Keratinocyte (primary cell): ENCODE results near the gene AKAP6. TPM values are rescaled to one million over a fixed set of nuclear protein-coding genes. Genes with fewer than 3 reads are reported as not detected.
A peak's percentile ranks its signal among the peaks of the same experiment; 100 is the strongest.

Experiments used
- DNase-seq: peaks from one replicate; pipeline ENCODE4 v3.0.0-alpha.2; 2011; ENCODE audit warnings: low read depth, missing footprints, low spot score
- FAIRE-seq: peaks from 2 replicates; lab custom pipeline; 2011; peaks lifted over from hg19 to GRCh38; lab: Jason Lieb, UNC
- H2AFZ ChIP-seq: 2 replicates; pipeline ENCODE4 v1.6.0; 2012; ENCODE audit warnings: low read length, control low read depth, inconsistent platforms; ENCODE audit not compliant: control insufficient read depth
- H3K27ac ChIP-seq: 2 replicates; pipeline ENCODE4 v1.5.1; 2011; ENCODE audit warnings: low read length; ENCODE audit not compliant: control insufficient read depth, insufficient read depth
- H3K27me3 ChIP-seq: 3 replicates; pipeline ENCODE4 v1.6.0; 2011; ENCODE audit warnings: low read length; ENCODE audit not compliant: control insufficient read depth, insufficient read depth; ENCODE audit errors: extremely low read depth
- H3K36me3 ChIP-seq, 2 experiments: 2 replicates in 1 of 2; 3 replicates in 1 of 2; pipeline ENCODE4 v1.5.1; 2011; ENCODE audit warnings: low read length in 2 of 2, mild to moderate bottlenecking in 1 of 2; ENCODE audit not compliant: control insufficient read depth in 2 of 2, insufficient read depth in 2 of 2; ENCODE audit errors: extremely low read depth in 1 of 2
- H3K4me1 ChIP-seq: 3 replicates; pipeline ENCODE4 v1.5.1; 2011; ENCODE audit warnings: low read length; ENCODE audit not compliant: control insufficient read depth, insufficient read depth; ENCODE audit errors: extremely low read depth
- H3K4me2 ChIP-seq: 3 replicates; pipeline ENCODE4 v1.6.0; 2011; ENCODE audit warnings: low read depth, low read length; ENCODE audit not compliant: control insufficient read depth, insufficient read depth; ENCODE audit errors: extremely low read depth
- H3K4me3 ChIP-seq, 3 experiments: fragments of 200-600 bp in 1 of 3; sonication (generic) in 1 of 3; 2 replicates in 2 of 3; 3 replicates in 1 of 3; pipeline ENCODE4 v1.5.1; 2011 to 2016; ENCODE audit warnings: low read length in 3 of 3, mild to moderate bottlenecking in 3 of 3, control low read depth in 2 of 3, inconsistent platforms in 1 of 3, low read depth in 1 of 3, mixed read lengths in 1 of 3, mixed run types in 1 of 3, moderate library complexity in 1 of 3; ENCODE audit not compliant: control insufficient read depth in 2 of 3, insufficient read depth in 2 of 3; ENCODE audit errors: extremely low read depth in 1 of 3
- H3K79me2 ChIP-seq: 2 replicates; pipeline ENCODE4 v1.6.0; 2012; ENCODE audit warnings: low read length; ENCODE audit not compliant: control insufficient read depth, insufficient read depth
- H3K9ac ChIP-seq: 3 replicates; pipeline ENCODE4 v1.6.0; 2011; ENCODE audit warnings: low read length; ENCODE audit not compliant: control insufficient read depth, insufficient read depth; ENCODE audit errors: extremely low read depth
- H3K9me1 ChIP-seq: 3 replicates; pipeline ENCODE4 v1.6.0; 2011; ENCODE audit warnings: low read length; ENCODE audit not compliant: control insufficient read depth, insufficient read depth; ENCODE audit errors: extremely low read depth
- H3K9me3 ChIP-seq: 2 replicates; pipeline ENCODE4 v1.5.1; 2012; ENCODE audit warnings: low read depth, low read length; ENCODE audit not compliant: control insufficient read depth
- H4K20me1 ChIP-seq: 3 replicates; pipeline ENCODE4 v1.6.0; 2011; ENCODE audit warnings: low read length; ENCODE audit not compliant: control insufficient read depth, insufficient read depth; ENCODE audit errors: extremely low read depth
- CTCF ChIP-seq, 3 experiments: IDR thresholded peaks in 1 of 3; conservative IDR thresholded peaks in 1 of 3; optimal IDR thresholded peaks in 1 of 3; 2 replicates in 2 of 3; 3 replicates in 1 of 3; pipeline versions ENCODE3 to v1.5.1; 2011; ENCODE audit warnings: low read length in 3 of 3, mild to moderate bottlenecking in 3 of 3, moderate library complexity in 2 of 3, control low read depth in 1 of 3, inconsistent platforms in 1 of 3; ENCODE audit not compliant: insufficient read depth in 2 of 3; ENCODE audit errors: extremely low read depth in 1 of 3
- EZH2 ChIP-seq: IDR thresholded peaks from one replicate; pipeline ENCODE4 v1.6.1; 2012; ENCODE audit warnings: inconsistent platforms, mild to moderate bottlenecking, low read length, moderate library complexity
- dilution Hi-C: fragments of 300-500 bp; cut with MboI; formaldehyde crosslinking; loops from one replicate; pipeline ENCODE4 v1.7.0; 2020; ENCODE audit warnings: low sequenced_read_pairs; ENCODE audit not compliant: extremely low pct_ligation_motif_present
- polyA plus RNA-seq, 5 experiments: library from polyadenylated mRNA; depleted of rRNA in 3 of 5; stranded (reverse) in 3 of 5; stranded (forward) in 1 of 5; unstranded in 1 of 5; fragments of >200 nt; gene quantifications; 1 replicate in 1 of 5; 2 replicates in 3 of 5; 3 replicates in 1 of 5; pipeline versions ENCODE4 v1.2.1 to v1.2.3, GENCODE V29; 2011 to 2012; ENCODE audit warnings: missing spikeins in 2 of 5, low read depth in 1 of 5, low replicate concordance in 1 of 5

The AKAP6 gene
- polyA plus RNA-seq, 1 donor (not counting 4 experiments of a cell fraction or from before 2014, with no cell fraction given), result 2.0 TPM

DNA sequence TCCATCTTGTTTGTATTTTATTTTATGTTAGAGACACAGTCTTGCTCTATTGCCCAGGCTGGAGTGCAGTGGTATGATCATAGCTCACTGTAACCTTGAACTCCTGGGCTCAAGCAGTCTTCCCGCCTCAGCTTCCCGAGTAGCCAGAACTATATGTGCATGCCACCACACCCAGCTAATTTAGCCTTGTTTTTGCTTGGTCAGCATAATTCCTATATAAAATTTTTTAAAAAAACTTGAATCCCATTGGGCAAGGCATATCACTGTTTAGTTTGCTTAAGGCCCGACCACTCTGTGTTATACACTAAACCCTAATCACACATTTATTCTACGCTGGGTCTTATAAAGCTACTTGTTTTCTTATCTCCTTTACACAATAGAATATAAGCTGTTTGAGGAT lies 266.4 kb downstream of the AKAP6 start:
- no peaks in the 10 kb centered on the region for H3K36me3 ChIP-seq
- H3K4me1 ChIP-seq, result peaks cover 24% of the 10 kb centered on the region
- DNase-seq (no peak), FAIRE-seq (no peak)
- H3K27ac ChIP-seq, result no peak overlapping the region
- H3K9me3 ChIP-seq, result no peaks in the 10 kb centered on the region
- H3K9me1 ChIP-seq, result no peaks in the 10 kb centered on the region
- no peaks in the 10 kb centered on the region for H3K27me3 ChIP-seq
- dilution Hi-C loops, result loop anchor here (25.0 kb wide), 2 partner anchors 1192 to 1717 kb away; no protein-coding TSS in a partner anchor
- no peak overlapping the region for H3K9ac ChIP-seq
- no peaks in the 10 kb centered on the region for H4K20me1 ChIP-seq
- TF ChIP-seq CTCF (optimal IDR thresholded peaks at IDR 0.05 in 1 of 3, IDR thresholded peaks at IDR 0.05 in 1 of 3, conservative IDR thresholded peaks at IDR 0.05 in 1 of 3; ENCODE audit: extremely low read depth in 1 of 3, insufficient read depth in 2 of 3, low read length in 3 of 3), result no peak
- TF ChIP-seq EZH2, result no peak
- no peak overlapping the region for H2AFZ ChIP-seq
- no peak overlapping the region for H3K4me3 ChIP-seq
- no peak overlapping the region for H3K4me2 ChIP-seq
- H3K79me2 ChIP-seq, result no peaks in the 10 kb centered on the region

DNA sequence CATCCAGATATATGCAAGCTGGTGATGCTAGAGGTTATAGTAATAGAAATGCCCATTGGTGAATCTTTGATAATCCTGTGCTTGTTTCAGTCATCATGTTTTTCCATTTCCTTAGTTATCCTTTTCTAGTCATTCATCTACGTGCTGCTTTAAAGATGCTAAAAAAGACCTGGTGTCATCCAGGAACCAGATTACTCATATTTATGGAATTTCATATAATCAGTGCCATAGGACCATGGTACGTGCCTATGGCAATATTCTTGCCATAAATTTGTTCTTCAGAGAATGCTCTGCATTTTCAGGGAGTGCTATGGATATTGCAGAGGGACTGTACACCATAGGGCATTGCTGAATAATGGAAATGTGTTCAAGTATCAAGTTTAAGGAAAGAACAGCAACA lies 267.3 kb downstream of the AKAP6 start:
- no peaks in the 10 kb centered on the region for H3K36me3 ChIP-seq
- H3K9ac ChIP-seq, result no peak overlapping the region
- H2AFZ ChIP-seq, result no peak overlapping the region
- peak; percentile 29 for FAIRE-seq
- no peaks in the 10 kb centered on the region for H3K27me3 ChIP-seq
- DNase-seq, result no peak
- peaks cover 24% of the 10 kb centered on the region for H3K4me1 ChIP-seq
- dilution Hi-C loops, result loop anchor here (25.0 kb wide), 2 partner anchors 1191 to 1716 kb away; no protein-coding TSS in a partner anchor
- H3K27ac ChIP-seq, result no peak overlapping the region
- no peaks in the 10 kb centered on the region for H4K20me1 ChIP-seq
- no peaks in the 10 kb centered on the region for H3K9me3 ChIP-seq
- no peaks in the 10 kb centered on the region for H3K79me2 ChIP-seq
- H3K4me2 ChIP-seq, result no peak overlapping the region
- TF ChIP-seq CTCF (optimal IDR thresholded peaks at IDR 0.05 in 1 of 3, IDR thresholded peaks at IDR 0.05 in 1 of 3, conservative IDR thresholded peaks at IDR 0.05 in 1 of 3; ENCODE audit: extremely low read depth in 1 of 3, insufficient read depth in 2 of 3, low read length in 3 of 3) (no peak), EZH2 (no peak)
- H3K4me3 ChIP-seq, result no peak overlapping the region
- no peaks in the 10 kb centered on the region for H3K9me1 ChIP-seq
